ENCODE results near the gene SH3PXD2B. TPM values are rescaled to one million over a fixed set of nuclear protein-coding genes. Genes with fewer than 3 reads are reported as not detected.

SH3PXD2B gene
- total and polyA plus RNA-seq, 7 experiments from 2014 or later, result 0.15 to 1.1 (median 0.28) TPM; not detected in 1

- CTCF ChIA-PET, result interaction anchor here (0.6 kb wide), 1 partner anchor 112 kb away, joined by 5 read pairs; no protein-coding TSS in a partner anchor
- no peaks in the 10 kb centered on the region for H3K36me3 ChIP-seq (ENCODE audit: control insufficient read depth in 2 of 3, insufficient read depth in 3 of 3, low read length in 3 of 3)
- H3K27me3 Mint-ChIP-seq, result peaks cover 0 to 5% (median 0%) of the 10 kb centered on the region in 5 donors
- intact Hi-C loops (cut with micrococcal nuclease), result no loop called here
- H3K4me1 ChIP-seq (ENCODE audit: control insufficient read depth in 2 of 2, insufficient read depth in 2 of 2, low read length in 2 of 2), result no peaks in the 10 kb centered on the region
- H3K36me3 Mint-ChIP-seq, result no peaks in the 10 kb centered on the region
- no peak overlapping the region for H3K4me3 Mint-ChIP-seq
- H3K4me1 Mint-ChIP-seq, result peaks cover 0 to 5% (median 0%) of the 10 kb centered on the region in 7 donors
- ATAC-seq (no peak), DNase-seq (no peak)
- no peaks in the 10 kb centered on the region for H3K9me3 Mint-ChIP-seq
- no peak overlapping the region for H3K4me3 ChIP-seq (ENCODE audit: low read length)
- no peak overlapping the region for H3K27ac Mint-ChIP-seq
- H3K9me3 ChIP-seq (ENCODE audit: control insufficient read depth in 2 of 3, low read length in 3 of 3), result no peaks in the 10 kb centered on the region
- no peaks in the 10 kb centered on the region for H3K27me3 ChIP-seq (ENCODE audit: control insufficient read depth in 2 of 2, insufficient read depth in 2 of 2, low read length in 2 of 2)
- POLR2A ChIA-PET, result no interaction called here
- H3K27ac ChIP-seq (ENCODE audit: low read depth, low read length), result no peak overlapping the region
Measured at GRCh38 chr5:172348084-172348483, 106.2 kb downstream of the SH3PXD2B start.

GRCh38 chr5:172347496-172348052 is 106.8 kb downstream of the SH3PXD2B start:
- no peak for ATAC-seq
- Mint-ChIP-seq H3K4me1 (peaks cover 0 to 5% (median 0%) of the 10 kb centered on the region in 7 donors), H3K27ac (no peak overlapping the region), H3K4me3 (no peak overlapping the region), H3K27me3 (peaks cover 0 to 5% (median 0%) of the 10 kb centered on the region in 5 donors), H3K9me3 (no peaks in the 10 kb centered on the region), H3K36me3 (no peaks in the 10 kb centered on the region)
- intact Hi-C loops (cut with micrococcal nuclease), result no loop called here
- no peaks in the 10 kb centered on the region for H3K4me1 ChIP-seq (ENCODE audit: control insufficient read depth in 2 of 2, insufficient read depth in 2 of 2, low read length in 2 of 2)
- H3K27ac ChIP-seq (ENCODE audit: low read depth, low read length), result no peak overlapping the region
- ChIA-PET POLR2A (interaction anchor here (0.8 kb wide), 1 partner anchor 246 kb away, joined by 3 read pairs; no protein-coding TSS in a partner anchor), CTCF (interaction anchor here (0.6 kb wide), 1 partner anchor 113 kb away, joined by 5 read pairs; no protein-coding TSS in a partner anchor)
- DNase-seq, result no peak
- H3K27me3 ChIP-seq (ENCODE audit: control insufficient read depth in 2 of 2, insufficient read depth in 2 of 2, low read length in 2 of 2), result no peaks in the 10 kb centered on the region
- H3K9me3 ChIP-seq (ENCODE audit: control insufficient read depth in 2 of 3, low read length in 3 of 3), result no peaks in the 10 kb centered on the region
- H3K4me3 ChIP-seq (ENCODE audit: low read length), result no peak overlapping the region
- no peaks in the 10 kb centered on the region for H3K36me3 ChIP-seq (ENCODE audit: control insufficient read depth in 2 of 3, insufficient read depth in 3 of 3, low read length in 3 of 3)

- DNase-seq (no peak), ATAC-seq (no peak)
- no peaks in the 10 kb centered on the region for H3K9me3 Mint-ChIP-seq
- peaks cover 0 to 3% (median 0%) of the 10 kb centered on the region in 5 donors for H3K36me3 Mint-ChIP-seq
- peaks cover 0 to 5% (median 0%) of the 10 kb centered on the region in 7 donors for H3K4me1 Mint-ChIP-seq
- Histone ChIP-seq H3K4me3 (ENCODE audit: low read length) (no peak overlapping the region), H3K27me3 (ENCODE audit: control insufficient read depth in 2 of 2, insufficient read depth in 2 of 2, low read length in 2 of 2) (no peaks in the 10 kb centered on the region), H3K36me3 (ENCODE audit: control insufficient read depth in 2 of 3, insufficient read depth in 3 of 3, low read length in 3 of 3) (no peaks in the 10 kb centered on the region), H3K27ac (ENCODE audit: low read depth, low read length) (no peak overlapping the region), H3K9me3 (ENCODE audit: control insufficient read depth in 2 of 3, low read length in 3 of 3) (no peaks in the 10 kb centered on the region), H3K4me1 (ENCODE audit: control insufficient read depth in 2 of 2, insufficient read depth in 2 of 2, low read length in 2 of 2) (no peaks in the 10 kb centered on the region)
- intact Hi-C loops (cut with micrococcal nuclease), result no loop called here
- H3K27me3 Mint-ChIP-seq, result peaks cover 0 to 5% (median 0%) of the 10 kb centered on the region in 5 donors
- ChIA-PET POLR2A (no interaction called here), CTCF (no interaction called here)
- H3K4me3 Mint-ChIP-seq, result no peak overlapping the region
- H3K27ac Mint-ChIP-seq, result no peak overlapping the region
Measured at GRCh38 chr5:172345881-172346280, 108.4 kb downstream of the SH3PXD2B start.

- DNase-seq, result no peak
- peaks cover 0 to 5% (median 0%) of the 10 kb centered on the region in 5 donors for H3K27me3 Mint-ChIP-seq
- peaks cover 0 to 5% (median 0%) of the 10 kb centered on the region in 7 donors for H3K4me1 Mint-ChIP-seq
- POLR2A ChIA-PET, result no interaction called here
- H3K4me1 ChIP-seq (ENCODE audit: control insufficient read depth in 2 of 2, insufficient read depth in 2 of 2, low read length in 2 of 2), result no peaks in the 10 kb centered on the region
- no peak for ATAC-seq
- CTCF ChIA-PET, result no interaction called here
- no peak overlapping the region for H3K27ac Mint-ChIP-seq
- H3K27me3 ChIP-seq (ENCODE audit: control insufficient read depth in 2 of 2, insufficient read depth in 2 of 2, low read length in 2 of 2), result no peaks in the 10 kb centered on the region
- H3K9me3 Mint-ChIP-seq, result no peaks in the 10 kb centered on the region
- H3K9me3 ChIP-seq (ENCODE audit: control insufficient read depth in 2 of 3, low read length in 3 of 3), result no peaks in the 10 kb centered on the region
- H3K4me3 ChIP-seq (ENCODE audit: low read length), result no peak overlapping the region
- H3K36me3 Mint-ChIP-seq, result peaks cover 0 to 3% (median 0%) of the 10 kb centered on the region in 5 donors
- no peak overlapping the region for H3K4me3 Mint-ChIP-seq
- intact Hi-C loops (cut with micrococcal nuclease), result no loop called here
- H3K36me3 ChIP-seq (ENCODE audit: control insufficient read depth in 2 of 3, insufficient read depth in 3 of 3, low read length in 3 of 3), result no peaks in the 10 kb centered on the region
- H3K27ac ChIP-seq (ENCODE audit: low read depth, low read length), result no peak overlapping the region
Measured at GRCh38 chr5:172344855-172345409, 109.4 kb downstream of the SH3PXD2B start.

GRCh38 chr5:172343741-172344140 is 110.6 kb downstream of the SH3PXD2B start:
- no peak overlapping the region for H3K4me3 ChIP-seq (ENCODE audit: low read length)
- H3K36me3 ChIP-seq (ENCODE audit: control insufficient read depth in 2 of 3, insufficient read depth in 3 of 3, low read length in 3 of 3), result no peaks in the 10 kb centered on the region
- no peaks in the 10 kb centered on the region for H3K27me3 ChIP-seq (ENCODE audit: control insufficient read depth in 2 of 2, insufficient read depth in 2 of 2, low read length in 2 of 2)
- ChIA-PET CTCF (no interaction called here), POLR2A (no interaction called here)
- Mint-ChIP-seq H3K36me3 (peaks cover 0 to 3% (median 0%) of the 10 kb centered on the region in 5 donors), H3K27ac (no peak overlapping the region), H3K9me3 (no peaks in the 10 kb centered on the region), H3K4me1 (peaks cover 0 to 5% (median 0%) of the 10 kb centered on the region in 7 donors), H3K4me3 (no peak overlapping the region), H3K27me3 (peaks cover 0 to 9% (median 0%) of the 10 kb centered on the region in 5 donors)
- DNase-seq (no peak), ATAC-seq (no peak)
- no peaks in the 10 kb centered on the region for H3K4me1 ChIP-seq (ENCODE audit: control insufficient read depth in 2 of 2, insufficient read depth in 2 of 2, low read length in 2 of 2)
- no peaks in the 10 kb centered on the region for H3K9me3 ChIP-seq (ENCODE audit: control insufficient read depth in 2 of 3, low read length in 3 of 3)
- H3K27ac ChIP-seq (ENCODE audit: low read depth, low read length), result no peak overlapping the region
- intact Hi-C loops (cut with micrococcal nuclease), result no loop called here

- no peaks in the 10 kb centered on the region for H3K27me3 ChIP-seq (ENCODE audit: control insufficient read depth in 2 of 2, insufficient read depth in 2 of 2, low read length in 2 of 2)
- no peak for DNase-seq
- ATAC-seq, result no peak
- Mint-ChIP-seq H3K4me1 (peaks cover 0 to 5% (median 0%) of the 10 kb centered on the region in 7 donors), H3K27me3 (peaks cover 0 to 9% (median 0%) of the 10 kb centered on the region in 5 donors), H3K4me3 (no peak overlapping the region), H3K27ac (no peak overlapping the region), H3K9me3 (no peaks in the 10 kb centered on the region), H3K36me3 (peaks cover 0 to 3% (median 0%) of the 10 kb centered on the region in 5 donors)
- H3K4me3 ChIP-seq (ENCODE audit: low read length), result no peak overlapping the region
- no peaks in the 10 kb centered on the region for H3K4me1 ChIP-seq (ENCODE audit: control insufficient read depth in 2 of 2, insufficient read depth in 2 of 2, low read length in 2 of 2)
- H3K36me3 ChIP-seq (ENCODE audit: control insufficient read depth in 2 of 3, insufficient read depth in 3 of 3, low read length in 3 of 3), result no peaks in the 10 kb centered on the region
- POLR2A ChIA-PET, result no interaction called here
- intact Hi-C loops (cut with micrococcal nuclease), result no loop called here
- no peak overlapping the region for H3K27ac ChIP-seq (ENCODE audit: low read depth, low read length)
- no peaks in the 10 kb centered on the region for H3K9me3 ChIP-seq (ENCODE audit: control insufficient read depth in 2 of 3, low read length in 3 of 3)
- CTCF ChIA-PET, result no interaction called here
Measured at GRCh38 chr5:172342918-172343317, 111.4 kb downstream of the SH3PXD2B start.
